EH (cell line): ENCODE results near the gene IPO4.

Experiments used
- DNase-seq: peaks from one replicate; pipeline ENCODE4 v3.0.0-alpha.2; 2015; ENCODE audit warnings: low read depth

Gene IPO4

GRCh38 chr14:24147761-24148428 lies 40.7 kb downstream of the IPO4 start:
- no peak for DNase-seq

- DNase-seq, result peak; percentile 99
These were observed 41.4 kb downstream of the IPO4 start, which contains the start of gene RNF31 for GRCh38 chr14:24146978-24147760. RNF31 (plus strand) TSS chr14:24147498; CDS start chr14:24147699, 201 bp downstream.

- peak; percentile 99 for DNase-seq
These were observed 42.1 kb downstream of the IPO4 start, which contains the start of gene PSME2 for GRCh38 chr14:24146453-24146977. PSME2 (minus strand) TSS chr14:24146610; CDS start chr14:24146581, 29 bp downstream.

GRCh38 chr14:24145690-24146452 lies 42.7 kb downstream of the IPO4 start:
- DNase-seq, result peak; percentile 16

- DNase-seq, result no peak
These were observed 43.4 kb downstream of the IPO4 start for GRCh38 chr14:24145219-24145618.

- no peak for DNase-seq
These were observed 44.2 kb downstream of the IPO4 start for GRCh38 chr14:24144451-24144850.

- peak; percentile 22 for DNase-seq
These were observed 45.1 kb downstream of the IPO4 start for GRCh38 chr14:24143511-24143910.

GRCh38 chr14:24141097-24141880 lies 47.3 kb downstream of the IPO4 start, which contains the start of gene EMC9:
EMC9 (minus strand) TSS chr14:24141591; CDS start chr14:24141304, 287 bp downstream.
- DNase-seq, result peak; percentile 100

- no peak for DNase-seq
These were observed 49.2 kb downstream of the IPO4 start for GRCh38 chr14:24139272-24139934.

GRCh38 chr14:24138396-24139271 lies 50.0 kb downstream of the IPO4 start:
- no peak for DNase-seq

- no peak for DNase-seq
These were observed 50.9 kb downstream of the IPO4 start for GRCh38 chr14:24137529-24138395.

- DNase-seq, result peak; percentile 3
These were observed 51.7 kb downstream of the IPO4 start for GRCh38 chr14:24136684-24137528.

GRCh38 chr14:24135834-24136683 lies 52.6 kb downstream of the IPO4 start, which contains the start of gene PSME1:
PSME1 (plus strand) TSS chr14:24136194; CDS start chr14:24136263, 69 bp downstream.
- peak; percentile 90 for DNase-seq

GRCh38 chr14:24135584-24135833 lies 53.1 kb downstream of the IPO4 start:
- no peak for DNase-seq

GRCh38 chr14:24133735-24134134 lies 54.9 kb downstream of the IPO4 start:
- DNase-seq, result no peak

GRCh38 chr14:24132976-24133375 lies 55.6 kb downstream of the IPO4 start:
- DNase-seq, result no peak

- no peak for DNase-seq
These were observed 56.4 kb downstream of the IPO4 start for GRCh38 chr14:24132061-24132685.
